ENCODE data around the gene GNG7.
"Not testable (repeated sequence)": the region's sequence is repeated elsewhere in the genome, so short reads cannot be mapped to it uniquely, and the experiment has no call there.

Gene GNG7

DNA sequence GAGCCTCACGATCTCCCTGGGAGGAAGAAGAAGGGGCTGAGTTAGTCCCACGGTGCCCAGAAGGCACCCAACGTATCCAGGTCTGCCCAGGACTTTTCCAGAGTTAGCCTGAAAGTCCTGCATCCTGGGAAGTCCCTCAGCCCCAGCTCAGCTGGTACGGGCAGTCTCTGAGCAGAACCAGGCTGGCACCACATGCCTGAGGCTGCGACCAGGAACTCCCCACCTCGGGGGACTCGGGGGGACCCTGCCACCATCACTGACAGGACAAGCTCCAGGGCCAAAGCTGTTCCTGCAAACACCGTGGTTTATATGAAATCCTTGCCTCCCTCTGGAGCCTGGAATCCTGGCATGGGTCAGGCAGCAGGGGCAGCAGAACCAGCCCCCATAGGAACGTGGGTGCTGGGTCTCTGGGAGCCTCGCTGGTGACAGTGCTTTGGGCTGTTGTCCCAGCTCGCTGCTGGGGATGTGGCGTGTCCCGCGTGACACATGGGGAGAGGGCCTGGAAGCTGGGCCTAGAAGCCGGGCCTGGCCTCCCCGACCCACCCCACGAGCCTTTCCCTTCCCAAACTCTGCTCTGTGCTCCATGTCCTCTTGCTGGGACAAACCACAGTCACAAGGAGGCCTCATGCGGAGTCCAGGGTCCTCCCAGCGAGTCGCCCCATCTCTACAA, 55.5 kb downstream of the GNG7 start:
- TF ChIP-seq ARNT (IDR thresholded peaks at IDR 0.05) = no peak
- TF ChIP-seq NFRKB (IDR thresholded peaks at IDR 0.05) = no peak
- TF ChIP-seq L3MBTL2 (conservative IDR thresholded peaks at IDR 0.05) = no peak
- no peak for TF ChIP-seq TARDBP (IDR thresholded peaks at IDR 0.05)
- no peak for TF ChIP-seq ZNF384 (IDR thresholded peaks at IDR 0.05)
- TF ChIP-seq BHLHE40 (IDR thresholded peaks at IDR 0.05; ENCODE audit: borderline replicate concordance) = no peak
- no peak for DNase-seq (ENCODE audit: extremely low spot score)
- CTCF ChIA-PET = interaction anchor here (3.5 kb wide), 1 partner anchor 103 kb away, joined by 26 read pairs; no protein-coding TSS in a partner anchor
- POLR2A ChIA-PET = no interaction called here

DNA sequence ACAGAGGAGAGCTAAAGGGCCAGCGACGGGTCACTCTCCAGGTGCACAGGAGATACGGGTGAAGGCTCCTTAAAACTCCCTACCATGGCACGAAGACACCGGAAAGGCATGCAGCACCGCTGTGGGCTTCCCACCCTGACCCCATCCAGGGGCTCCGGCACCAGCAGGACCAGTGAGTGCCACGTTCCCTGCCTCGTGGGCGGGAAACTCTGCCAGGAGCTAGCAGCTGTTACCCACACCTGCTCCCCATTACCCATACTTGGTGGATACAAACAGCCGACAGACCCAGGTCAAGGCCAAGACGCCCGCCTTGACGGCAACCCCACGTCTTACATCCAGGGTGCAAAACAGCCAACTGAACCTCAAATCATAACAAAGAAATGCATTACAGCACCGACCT, 56.7 kb downstream of the GNG7 start:
- DNase-seq (ENCODE audit: extremely low spot score) = no peak
- ChIA-PET POLR2A (no interaction called here), CTCF (interaction anchor here (0.6 kb wide), 1 partner anchor 23 kb away, joined by 3 read pairs; no protein-coding TSS in a partner anchor)
- TF ChIP-seq FOXA1 (IDR thresholded peaks at IDR 0.05) (no peak), HDGF (IDR thresholded peaks at IDR 0.05; ENCODE audit: borderline replicate concordance) (no peak), ARNT (IDR thresholded peaks at IDR 0.05) (no peak), L3MBTL2 (conservative IDR thresholded peaks at IDR 0.05) (no peak), SP1 (IDR thresholded peaks at IDR 0.05) (no peak), NFRKB (IDR thresholded peaks at IDR 0.05) (no peak), ZNF384 (IDR thresholded peaks at IDR 0.05) (no peak), ELF4 (IDR thresholded peaks at IDR 0.05) (no peak), BHLHE40 (IDR thresholded peaks at IDR 0.05; ENCODE audit: borderline replicate concordance) (no peak), SUZ12 (IDR thresholded peaks at IDR 0.05) (no peak), LEF1 (IDR thresholded peaks at IDR 0.05; ENCODE audit: borderline replicate concordance) (no peak), TARDBP (IDR thresholded peaks at IDR 0.05) (no peak), FOXM1 (IDR thresholded peaks at IDR 0.05; ENCODE audit: borderline replicate concordance) (no peak), FOXK2 (IDR thresholded peaks at IDR 0.05) (no peak)
- TF ChIP-seq, protein P1, sequence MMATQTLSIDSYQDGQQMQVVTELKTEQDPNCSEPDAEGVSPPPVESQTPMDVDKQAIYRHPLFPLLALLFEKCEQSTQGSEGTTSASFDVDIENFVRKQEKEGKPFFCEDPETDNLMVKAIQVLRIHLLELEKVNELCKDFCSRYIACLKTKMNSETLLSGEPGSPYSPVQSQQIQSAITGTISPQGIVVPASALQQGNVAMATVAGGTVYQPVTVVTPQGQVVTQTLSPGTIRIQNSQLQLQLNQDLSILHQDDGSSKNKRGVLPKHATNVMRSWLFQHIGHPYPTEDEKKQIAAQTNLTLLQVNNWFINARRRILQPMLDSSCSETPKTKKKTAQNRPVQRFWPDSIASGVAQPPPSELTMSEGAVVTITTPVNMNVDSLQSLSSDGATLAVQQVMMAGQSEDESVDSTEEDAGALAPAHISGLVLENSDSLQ (IDR thresholded peaks at IDR 0.05) = no peak

DNA sequence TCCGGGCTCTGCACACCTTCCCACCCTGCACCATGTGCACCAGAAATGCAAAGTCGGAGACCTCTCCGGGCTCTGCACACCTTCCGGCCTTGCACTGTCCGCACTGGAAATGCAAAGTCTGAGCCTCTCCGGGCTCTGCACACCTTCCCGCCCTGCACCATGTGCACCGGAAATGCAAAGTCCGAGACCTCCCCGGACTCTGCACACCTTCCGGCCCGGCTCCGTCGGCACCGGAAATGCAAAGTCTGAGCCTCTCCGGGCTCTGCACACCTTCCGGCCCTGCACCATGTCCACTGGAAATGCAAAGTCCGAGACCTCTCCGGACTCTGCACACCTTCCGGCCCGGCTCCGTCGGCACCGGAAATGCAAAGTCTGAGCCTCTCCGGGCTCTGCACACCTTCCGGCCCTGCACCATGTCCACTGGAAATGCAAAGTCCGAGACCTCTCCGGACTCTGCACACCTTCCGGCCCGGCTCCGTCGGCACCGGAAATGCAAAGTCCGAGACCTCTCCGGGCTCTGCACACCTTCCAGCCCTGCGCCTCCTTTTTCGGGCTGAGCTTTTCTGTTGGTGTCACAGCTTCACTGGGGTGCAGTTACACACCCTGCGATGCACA, 59.3 kb downstream of the GNG7 start:
- DNase-seq (ENCODE audit: extremely low spot score); CTCF ChIA-PET; POLR2A ChIA-PET: not testable (repeated sequence)

DNA sequence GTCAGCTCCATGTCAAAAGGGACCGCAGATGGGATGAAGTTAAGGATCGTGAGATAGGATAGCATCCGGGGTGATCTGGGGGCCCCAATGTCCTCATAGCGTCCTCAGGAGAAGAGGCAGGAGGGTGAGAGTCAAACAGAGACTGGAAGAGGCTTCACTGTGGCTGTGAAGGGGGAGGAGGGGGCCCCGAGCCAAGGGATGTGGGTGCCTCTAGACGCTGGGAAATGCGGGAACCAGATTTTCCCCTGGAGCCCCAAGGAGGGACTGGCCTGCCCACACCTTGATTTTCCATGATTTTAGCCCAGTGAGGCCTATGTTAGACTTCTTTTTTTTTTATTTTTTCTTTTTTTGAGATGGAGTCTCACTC, 61.2 kb downstream of the GNG7 start:
- POLR2A ChIA-PET = no interaction called here
- no peak for DNase-seq (ENCODE audit: extremely low spot score)
- no peak for TF ChIP-seq FOXK2 (IDR thresholded peaks at IDR 0.05)
- TF ChIP-seq TARDBP (IDR thresholded peaks at IDR 0.05) = no peak
- TF ChIP-seq LEF1 (IDR thresholded peaks at IDR 0.05; ENCODE audit: borderline replicate concordance) = no peak
- TF ChIP-seq SUZ12 (IDR thresholded peaks at IDR 0.05) = no peak
- TF ChIP-seq, protein P1 (IDR thresholded peaks at IDR 0.05) = no peak
- TF ChIP-seq L3MBTL2 (conservative IDR thresholded peaks at IDR 0.05) = no peak
- no peak for TF ChIP-seq NFRKB (IDR thresholded peaks at IDR 0.05)
- TF ChIP-seq ZNF384 (IDR thresholded peaks at IDR 0.05) = no peak
- CTCF ChIA-PET = interaction anchor here (0.6 kb wide), 1 partner anchor 289 kb away, joined by 3 read pairs; no protein-coding TSS in a partner anchor

DNA sequence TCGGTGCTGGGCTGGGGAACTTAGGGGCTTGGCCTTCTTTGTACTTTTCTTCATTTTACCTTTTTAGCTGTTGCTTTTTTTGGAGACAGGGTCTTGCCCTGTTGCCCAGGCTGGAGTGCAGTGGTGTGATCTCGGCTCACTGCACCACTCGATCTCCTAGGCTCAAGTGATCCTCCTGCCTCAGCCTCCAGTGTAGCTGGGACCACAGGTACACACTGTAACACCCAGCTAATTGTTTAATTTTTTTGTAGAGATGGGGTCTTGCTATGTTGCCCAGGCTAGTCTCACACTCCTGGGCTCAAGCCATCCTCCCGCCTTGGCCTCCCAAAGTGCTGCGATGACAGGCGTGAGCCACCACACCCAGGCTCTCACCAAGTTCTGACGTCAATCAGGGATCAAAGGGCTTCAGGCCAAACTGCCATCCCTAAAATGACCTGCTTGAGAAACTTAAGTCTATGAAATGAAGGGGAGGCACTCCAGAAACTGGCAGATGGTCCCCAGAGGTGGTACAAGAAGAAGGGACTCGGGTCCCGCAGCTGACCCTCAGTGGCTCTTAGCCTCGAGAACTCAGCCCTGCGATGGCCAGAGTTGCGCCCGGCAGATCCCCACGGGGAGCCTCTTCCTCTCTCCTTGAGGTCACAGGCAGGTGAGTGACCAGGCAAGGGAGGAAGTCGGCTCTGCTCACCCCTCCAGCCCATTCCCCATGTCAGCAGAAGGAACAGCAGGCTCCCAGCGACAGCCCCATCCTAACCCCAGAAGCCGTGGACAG, 61.7 kb downstream of the GNG7 start:
- ChIA-PET POLR2A (no interaction called here), CTCF (no interaction called here)
- DNase-seq (ENCODE audit: extremely low spot score) = no peak
- TF ChIP-seq NFRKB (IDR thresholded peaks at IDR 0.05) = no peak
- no peak for TF ChIP-seq LEF1 (IDR thresholded peaks at IDR 0.05; ENCODE audit: borderline replicate concordance)
- TF ChIP-seq SUZ12 (IDR thresholded peaks at IDR 0.05) = no peak
- no peak for TF ChIP-seq FOXK2 (IDR thresholded peaks at IDR 0.05)
- TF ChIP-seq BHLHE40 (IDR thresholded peaks at IDR 0.05; ENCODE audit: borderline replicate concordance) = no peak
- no peak for TF ChIP-seq TARDBP (IDR thresholded peaks at IDR 0.05)
- TF ChIP-seq L3MBTL2 (conservative IDR thresholded peaks at IDR 0.05) = no peak
- TF ChIP-seq CTBP1 (IDR thresholded peaks at IDR 0.05; ENCODE audit: borderline replicate concordance) = no peak

DNA sequence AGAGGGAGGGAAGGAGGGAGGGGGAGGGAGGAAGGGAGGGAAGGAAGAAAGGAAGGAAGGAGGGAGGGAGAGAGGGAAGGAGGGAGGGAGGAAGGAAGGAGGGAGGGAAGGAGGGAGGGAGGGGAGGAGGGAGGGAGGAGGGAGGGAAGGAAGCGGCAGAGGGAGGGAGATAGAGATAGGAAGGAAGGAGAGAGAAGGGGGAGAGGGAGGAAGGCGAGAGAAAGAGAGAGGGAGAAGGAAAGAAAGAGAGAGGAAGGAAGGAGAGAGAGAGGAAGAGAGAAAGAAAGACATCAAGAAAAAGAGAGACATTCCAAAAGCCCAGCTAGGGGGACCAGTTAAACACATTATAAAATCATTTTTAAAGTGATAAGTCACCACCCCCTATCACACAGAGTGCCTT, 62.5 kb downstream of the GNG7 start:
- POLR2A ChIA-PET = no interaction called here
- DNase-seq (ENCODE audit: extremely low spot score) = no peak
- no peak for TF ChIP-seq TARDBP (IDR thresholded peaks at IDR 0.05)
- no peak for TF ChIP-seq FOXA1 (IDR thresholded peaks at IDR 0.05)
- no peak for TF ChIP-seq ARNT (IDR thresholded peaks at IDR 0.05)
- CTCF ChIA-PET = no interaction called here

DNA sequence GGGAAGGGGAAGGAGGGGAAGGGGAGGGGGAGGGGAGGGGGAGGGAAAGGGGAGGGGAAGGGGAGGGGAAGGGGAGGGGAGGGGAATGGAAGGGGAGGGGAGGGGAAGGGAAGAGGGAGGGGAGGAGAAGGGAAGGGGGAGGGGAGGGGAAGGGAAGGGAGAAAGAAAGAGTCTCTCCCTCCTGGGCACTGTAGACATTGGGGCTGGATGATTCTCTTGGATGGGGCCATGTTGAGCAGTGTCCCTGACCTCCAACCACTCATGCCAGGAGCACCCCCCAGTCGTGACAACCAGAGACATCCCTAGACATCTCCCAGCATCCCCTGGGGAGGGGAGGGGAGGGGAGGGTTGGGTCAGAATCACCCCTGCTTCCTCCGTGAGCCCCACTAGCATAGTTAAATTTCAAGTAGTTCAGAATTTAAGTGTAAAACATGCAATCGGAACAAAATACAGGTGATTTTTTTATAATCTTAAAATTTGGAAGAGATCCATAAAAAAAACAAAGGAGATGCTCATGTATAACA, 64.0 kb downstream of the GNG7 start:
- POLR2A ChIA-PET = no interaction called here
- no peak for DNase-seq (ENCODE audit: extremely low spot score)
- CTCF ChIA-PET = no interaction called here
- TF ChIP-seq FOXM1 (IDR thresholded peaks at IDR 0.05; ENCODE audit: borderline replicate concordance) (no peak), LEF1 (IDR thresholded peaks at IDR 0.05; ENCODE audit: borderline replicate concordance) (no peak), HDGF (IDR thresholded peaks at IDR 0.05; ENCODE audit: borderline replicate concordance) (no peak), TARDBP (IDR thresholded peaks at IDR 0.05) (no peak), L3MBTL2 (conservative IDR thresholded peaks at IDR 0.05) (no peak), ELF4 (IDR thresholded peaks at IDR 0.05) (no peak), SP1 (IDR thresholded peaks at IDR 0.05) (no peak), CTBP1 (IDR thresholded peaks at IDR 0.05; ENCODE audit: borderline replicate concordance) (no peak), SUZ12 (IDR thresholded peaks at IDR 0.05) (no peak), ARNT (IDR thresholded peaks at IDR 0.05) (no peak), BHLHE40 (IDR thresholded peaks at IDR 0.05; ENCODE audit: borderline replicate concordance) (no peak), FOXA1 (IDR thresholded peaks at IDR 0.05) (no peak), NFRKB (IDR thresholded peaks at IDR 0.05) (no peak), FOXK2 (IDR thresholded peaks at IDR 0.05) (no peak), ZNF384 (IDR thresholded peaks at IDR 0.05) (no peak)
